GM11168 (cell line): Measurements from ENCODE around the gene COX19.
"Not testable (repeated sequence)": the region's sequence is repeated elsewhere in the genome, so short reads cannot be mapped to it uniquely, and the experiment has no call there.

Source experiments
- in situ Hi-C: fragments of 300-500 bp; cut with MboI; formaldehyde crosslinking; loops from one replicate; pipeline ENCODE4 v1.12.0; 2022; ENCODE audit warnings: low sequenced_read_pairs; ENCODE audit not compliant: unreplicated experiment

Gene COX19

GRCh38 chr7:951881-952547 lies 23.3 kb downstream of the COX19 start:
- in situ Hi-C loops = no loop called here

DNA sequence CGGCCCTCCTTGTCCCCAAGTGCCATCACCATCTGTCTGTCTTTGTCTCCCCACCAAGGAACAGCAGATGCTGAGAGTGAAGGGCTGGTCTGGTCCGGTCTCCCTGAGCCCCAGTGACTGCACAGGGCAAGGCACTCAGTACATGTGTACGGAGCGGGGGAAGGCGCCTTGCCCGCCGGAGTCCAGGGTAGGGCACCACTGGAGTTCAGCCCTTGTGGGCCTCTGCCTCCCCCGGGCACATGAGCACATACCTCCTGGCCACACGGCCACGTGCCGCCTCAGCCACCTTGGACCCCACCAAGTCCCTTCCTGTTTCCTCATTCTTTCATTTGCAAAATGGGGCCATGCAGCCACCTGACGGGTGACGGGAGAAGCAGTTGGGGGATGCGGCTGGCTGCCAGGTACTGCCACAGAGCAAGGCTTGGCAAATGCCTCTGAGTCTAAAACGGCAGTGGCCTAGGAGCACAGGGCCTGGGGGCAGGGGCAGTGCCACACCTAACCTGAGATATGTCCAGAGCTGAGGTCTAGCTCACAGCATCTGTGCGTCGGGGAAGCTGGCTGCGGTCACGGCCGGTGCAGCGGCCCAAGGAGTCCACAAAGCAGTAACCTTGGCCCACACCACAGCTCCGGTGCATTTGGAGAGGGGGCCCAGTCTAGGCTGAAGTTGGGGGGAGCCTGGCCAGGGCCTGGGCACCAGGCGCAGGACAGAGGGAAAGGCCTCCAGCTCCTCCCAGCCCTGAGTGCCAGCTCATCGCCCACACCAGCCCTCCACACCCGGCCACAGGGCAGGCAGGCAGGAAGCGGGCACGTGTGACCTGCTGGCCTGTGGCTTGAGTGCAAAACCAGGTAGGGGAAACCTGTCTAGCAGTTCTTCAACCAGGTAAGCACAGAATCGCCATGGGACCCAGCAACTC lies 26.1 kb downstream of the COX19 start:
- in situ Hi-C loops = no loop called here

DNA sequence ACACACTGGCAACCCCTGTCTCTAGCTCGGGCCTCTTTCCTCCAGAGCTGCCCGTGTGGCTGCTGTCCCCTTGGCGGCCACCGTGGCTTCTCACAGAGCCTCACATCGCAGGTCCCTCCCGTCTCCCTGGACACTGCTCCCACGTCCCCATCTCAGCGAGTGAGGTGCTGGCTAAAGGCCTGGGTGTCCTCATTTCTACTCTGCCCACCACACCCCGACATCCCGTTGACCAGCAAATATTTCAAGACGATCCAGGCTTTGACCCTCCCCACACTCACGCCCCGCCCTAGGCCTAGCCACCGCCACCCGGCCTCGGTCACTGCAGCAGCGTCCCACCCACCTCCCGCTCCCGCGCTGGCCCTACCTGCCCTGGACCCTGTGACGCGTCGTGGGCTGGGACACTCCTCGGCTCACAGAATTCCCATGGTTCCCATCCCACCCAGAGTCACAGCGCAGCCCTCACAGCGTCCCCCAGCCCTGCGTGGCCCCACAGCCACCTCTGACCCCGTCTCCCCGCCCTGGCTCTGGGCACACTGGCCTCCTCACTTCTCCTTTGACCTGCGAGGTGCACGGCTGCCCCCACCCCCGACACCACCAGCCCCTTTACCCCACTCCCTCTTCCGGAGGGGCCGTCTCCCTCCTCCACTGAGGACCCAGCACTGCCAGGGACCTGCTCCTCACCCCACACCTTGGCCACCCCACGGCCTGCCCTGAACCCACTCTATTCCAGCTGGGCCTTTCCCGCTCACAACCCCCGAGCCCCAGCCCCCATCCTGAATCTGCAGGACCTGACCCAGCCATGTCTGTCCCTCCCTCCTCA lies 27.7 kb downstream of the COX19 start:
- in situ Hi-C loops = no loop called here

DNA sequence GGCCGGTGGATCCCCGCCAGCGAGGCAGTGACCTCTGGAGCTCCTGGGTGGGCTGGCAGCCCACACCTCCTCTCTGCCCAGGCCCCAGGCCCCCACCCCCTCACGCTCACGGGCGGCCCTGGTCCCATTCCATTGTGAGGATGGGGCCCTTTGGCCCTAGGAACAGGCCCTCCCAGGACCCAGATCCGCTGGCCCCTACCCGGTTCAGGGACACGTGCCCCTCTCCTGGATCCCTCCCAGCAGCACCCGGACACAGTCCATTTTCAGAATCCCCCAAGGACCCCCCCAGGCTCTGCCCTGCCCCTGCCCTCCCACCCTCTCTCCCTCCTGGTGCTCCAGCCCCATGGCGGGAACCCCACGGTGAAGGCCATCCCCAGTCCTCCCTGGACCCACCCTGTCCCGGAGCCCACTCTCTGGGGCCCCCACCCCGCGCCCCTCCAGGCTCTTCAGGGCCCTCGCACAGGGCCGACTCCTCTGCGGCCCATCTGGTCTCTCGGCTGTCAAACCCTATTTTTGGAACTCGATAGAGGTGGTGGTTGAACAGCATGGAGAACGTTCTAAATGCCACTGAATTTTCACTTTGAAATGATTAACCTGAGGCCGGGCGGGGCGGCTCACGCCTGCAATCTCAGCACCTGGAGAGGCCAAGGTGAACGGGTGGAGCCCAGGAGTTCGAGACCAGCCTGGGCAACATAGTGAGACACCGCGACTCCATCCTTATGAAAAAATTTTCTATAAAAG lies 28.9 kb downstream of the COX19 start:
- in situ Hi-C loops = no loop called here

GRCh38 chr7:945556-946255 lies 29.6 kb downstream of the COX19 start:
- in situ Hi-C loops = no loop called here

GRCh38 chr7:945147-945555 lies 30.2 kb downstream of the COX19 start:
- in situ Hi-C loops = no loop called here

GRCh38 chr7:944744-945143 lies 30.6 kb downstream of the COX19 start:
- in situ Hi-C loops = no loop called here

DNA sequence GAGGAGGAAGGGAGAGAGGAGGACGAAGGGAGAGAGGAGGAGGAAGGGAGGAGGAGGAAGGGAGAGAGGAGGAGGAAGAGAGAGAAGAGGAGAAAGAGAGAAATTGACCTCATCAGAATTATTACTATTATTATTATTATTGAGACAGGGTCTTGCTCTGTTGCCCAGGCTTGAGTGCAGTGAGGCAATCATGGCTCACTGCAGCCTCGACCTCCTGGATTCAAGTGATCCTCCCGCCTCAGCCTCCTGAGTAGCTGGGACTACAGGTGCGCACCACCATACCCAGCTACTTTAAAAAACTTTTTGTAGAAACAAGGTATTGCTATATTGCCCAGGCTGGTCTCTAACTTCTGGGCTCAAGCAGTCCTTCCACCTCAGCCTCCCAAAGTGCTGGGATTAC lies 31.6 kb downstream of the COX19 start:
- in situ Hi-C loops = not testable (repeated sequence)

DNA sequence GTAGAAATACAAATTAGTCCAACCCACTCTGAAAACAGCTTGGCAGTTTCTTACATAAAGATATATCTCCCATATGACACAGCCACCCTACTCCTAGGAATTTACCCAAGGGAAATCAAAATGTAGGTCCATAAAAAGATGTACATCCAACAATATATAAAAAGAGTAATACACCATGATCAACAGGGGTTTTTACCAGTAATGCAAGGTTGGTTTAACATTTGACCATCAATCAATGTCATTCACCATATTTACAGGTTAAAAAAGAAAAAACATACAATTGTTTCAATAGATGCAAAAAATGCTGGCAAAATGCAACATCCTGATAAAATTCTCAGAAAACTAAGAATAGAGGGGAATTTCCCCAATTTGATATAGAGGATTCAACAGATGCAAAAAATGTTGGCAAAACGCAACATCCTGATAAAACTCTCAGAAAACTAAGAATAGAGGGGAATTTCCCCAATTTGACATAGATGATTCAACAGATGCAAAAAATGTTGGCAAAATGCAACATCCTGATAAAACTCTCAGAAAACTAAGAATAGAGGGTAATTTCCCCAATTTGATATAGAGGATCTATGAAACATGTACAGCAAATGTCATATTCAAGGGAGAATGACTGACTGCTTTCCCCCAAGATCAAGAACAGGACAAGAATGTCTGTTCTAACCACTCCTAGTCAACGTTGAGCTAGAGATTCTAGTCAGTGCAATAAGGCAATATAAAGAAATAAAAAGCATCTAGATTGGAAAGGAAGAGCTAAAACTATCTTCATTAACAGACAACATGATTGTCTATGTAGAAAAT lies 34.5 kb downstream of the COX19 start:
- in situ Hi-C loops = no loop called here

- in situ Hi-C loops = no loop called here
Observed at GRCh38 chr7:939843-940242, 35.5 kb downstream of the COX19 start.

GRCh38 chr7:938546-939185 lies 36.7 kb downstream of the COX19 start:
- in situ Hi-C loops = no loop called here

DNA sequence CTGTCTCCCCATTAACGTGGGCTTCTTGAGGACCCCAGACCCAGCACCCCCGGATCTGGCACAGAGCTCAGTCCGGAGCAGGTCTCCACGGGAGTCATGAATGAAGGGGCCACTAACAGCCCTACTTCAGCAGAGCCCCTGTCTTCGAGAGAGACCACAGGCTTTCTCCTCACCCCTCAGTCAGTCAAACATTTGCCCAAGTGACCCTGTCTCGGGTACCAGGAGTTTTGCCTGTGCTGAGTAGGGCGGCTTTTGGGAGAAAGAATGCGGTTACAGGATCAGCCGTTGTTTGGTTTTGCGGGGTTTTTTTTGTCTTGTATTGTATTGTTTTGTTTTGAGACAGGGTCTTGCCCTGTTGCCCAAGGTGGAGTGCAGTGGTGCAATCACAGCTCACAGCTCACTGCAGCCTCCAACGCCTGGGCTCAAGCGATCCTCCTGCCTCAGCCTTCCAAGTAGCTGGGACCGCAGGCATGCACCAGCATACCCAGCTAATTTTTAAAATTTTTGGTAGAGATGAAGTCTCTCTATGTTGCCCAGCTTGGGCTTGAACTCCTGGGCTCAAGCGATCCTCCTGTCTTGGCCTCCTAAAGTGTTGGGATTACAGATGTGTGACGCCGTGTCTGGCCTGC lies 37.4 kb downstream of the COX19 start:
- in situ Hi-C loops = no loop called here

DNA sequence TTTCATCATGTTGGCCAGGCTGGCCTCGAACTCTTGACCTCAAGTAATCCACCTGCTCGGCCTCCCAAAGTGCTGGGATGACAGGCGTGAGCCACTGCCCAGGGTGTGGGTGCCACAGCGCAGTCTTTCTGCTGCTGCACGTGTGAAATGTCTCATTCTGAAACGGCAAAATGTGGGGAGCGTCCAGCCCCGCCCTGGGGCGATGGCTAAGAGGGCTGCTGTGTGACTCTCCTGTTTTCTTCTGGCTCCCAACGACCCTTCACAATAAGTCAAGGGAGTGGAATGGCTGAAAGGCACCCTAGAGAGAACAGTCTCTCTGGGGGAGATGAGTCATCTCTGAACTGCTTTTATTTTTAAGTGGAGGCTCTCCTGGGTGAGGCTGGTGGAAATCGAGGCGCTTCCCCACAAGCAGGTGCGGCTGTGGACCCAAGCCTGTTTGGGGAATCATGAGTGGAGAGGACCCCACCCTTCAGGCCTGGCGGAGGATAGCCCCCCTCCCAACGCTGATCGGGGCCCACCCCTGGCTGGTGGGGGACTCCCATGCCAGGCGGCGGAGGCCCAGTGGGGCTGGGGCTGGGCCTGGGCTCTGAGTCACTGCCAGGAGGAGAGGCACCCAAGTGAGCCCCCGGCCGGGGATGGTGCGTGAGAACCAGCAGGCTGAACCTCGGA lies 38.8 kb downstream of the COX19 start:
- in situ Hi-C loops = no loop called here

DNA sequence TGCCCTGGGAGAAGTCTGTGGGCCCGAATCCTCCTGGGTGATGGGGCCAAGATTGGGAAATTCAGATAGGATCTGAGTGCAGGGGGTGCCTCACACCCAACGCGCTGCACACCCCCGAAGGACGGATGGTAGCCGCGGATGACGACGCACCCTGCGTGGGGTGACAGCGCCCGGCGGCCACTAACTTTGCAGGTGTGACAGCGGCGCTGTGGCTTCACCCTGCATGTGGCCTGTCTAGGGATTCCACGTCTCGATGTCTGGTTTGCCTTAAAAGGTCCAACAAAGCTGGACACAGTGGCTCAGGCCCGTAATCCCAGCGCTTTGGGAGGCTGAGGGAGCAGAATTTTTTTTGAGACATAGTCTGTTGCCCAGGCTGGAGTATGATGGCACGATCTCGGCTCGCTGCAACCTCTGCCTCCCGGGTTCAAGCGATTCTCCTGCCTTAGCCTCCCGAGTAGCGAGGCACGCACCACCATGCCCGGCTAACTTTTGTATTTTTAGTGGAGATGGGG lies 39.4 kb downstream of the COX19 start:
- in situ Hi-C loops = no loop called here

DNA sequence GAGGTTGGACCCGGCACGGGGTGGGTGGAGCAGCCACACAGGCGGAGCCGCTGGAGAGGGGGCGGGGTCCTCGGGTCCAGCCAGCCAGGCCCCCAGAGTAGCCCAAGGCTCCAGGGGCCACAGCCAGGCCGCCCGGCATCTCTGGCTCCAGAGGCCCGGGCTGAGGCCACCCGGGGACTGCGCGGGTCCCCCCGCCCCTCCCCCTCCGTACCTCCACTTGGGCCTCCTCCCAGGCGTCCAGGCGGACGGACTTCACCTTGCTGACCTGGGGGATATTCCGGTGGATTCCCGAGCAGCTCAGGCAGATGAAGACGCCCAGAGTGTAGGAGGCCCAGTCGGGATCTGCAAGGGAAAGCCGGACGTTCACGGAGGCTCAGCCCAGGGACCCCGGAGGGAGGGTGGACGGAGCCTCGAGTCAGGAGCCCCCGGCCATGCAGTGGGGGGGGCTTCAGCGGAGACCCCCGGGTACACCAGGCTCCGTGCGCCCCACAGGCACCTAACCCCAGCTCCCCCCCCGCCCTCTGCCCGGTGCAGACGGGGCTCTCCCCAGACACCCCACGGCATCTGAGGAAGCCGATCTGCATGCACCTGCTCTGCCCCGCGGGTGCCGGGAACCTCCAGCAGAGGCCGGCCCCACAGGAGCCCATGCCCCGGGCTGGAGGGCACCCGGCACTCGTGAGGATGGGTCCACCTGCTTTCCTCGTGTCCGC lies 40.0 kb downstream of the COX19 start:
- in situ Hi-C loops = no loop called here

DNA sequence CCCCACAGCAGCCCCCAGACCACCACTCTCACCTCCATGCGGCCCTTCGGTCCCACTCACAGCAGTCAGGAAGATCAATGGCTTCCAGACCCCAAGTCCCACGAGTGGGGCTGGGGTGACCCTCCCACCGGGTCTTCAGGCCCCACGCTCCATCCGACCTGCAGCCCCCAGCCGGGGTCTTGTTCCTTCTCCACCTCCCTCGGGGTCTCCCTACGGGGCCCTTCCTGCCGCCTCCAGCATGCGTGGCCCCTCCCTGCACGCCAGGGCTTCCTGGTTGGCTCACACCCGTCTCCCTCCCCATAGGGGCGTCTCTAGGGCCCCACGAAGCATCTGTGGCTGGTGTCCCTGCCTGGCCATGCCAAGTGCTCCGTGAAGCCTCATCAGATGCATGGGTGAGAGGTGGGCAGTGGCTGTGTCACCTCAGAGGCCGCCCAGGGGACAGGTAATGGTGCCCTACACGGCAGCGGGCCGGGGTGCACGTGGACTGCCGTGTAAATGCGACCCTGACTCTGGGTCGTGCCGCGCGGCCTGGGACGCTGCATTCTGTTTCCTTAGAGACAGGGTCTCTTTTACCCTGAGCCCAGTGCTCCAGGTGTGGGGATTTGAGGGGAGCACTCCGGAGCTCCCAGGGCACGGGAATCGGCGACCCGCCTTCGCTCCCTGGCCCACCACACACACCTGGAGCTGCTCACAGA lies 40.7 kb downstream of the COX19 start:
- in situ Hi-C loops = no loop called here
